PC-9 (cell line): Measurements from ENCODE around the gene KCNAB2.

Experiments
- CTCF ChIP-seq: fragments of 200-600 bp; sonication (generic); conservative IDR thresholded peaks from 2 replicates; pipeline ENCODE4 v1.6.1; 2017; ENCODE audit warnings: mixed run types, antibody characterized with exemption, mild to moderate bottlenecking, moderate library complexity
- EZH2 ChIP-seq: fragments of 200-600 bp; sonication (generic); IDR thresholded peaks from 2 replicates; pipeline ENCODE4 v1.8.0; 2017; ENCODE audit warnings: antibody characterized with exemption, low read depth

- TF ChIP-seq CTCF, result no peak
- TF ChIP-seq EZH2, result no peak
Measured at GRCh38 chr1:6144175-6144574, 98.5 kb downstream of the KCNAB2 start.
